Ishikawa (cell line): Measurements from ENCODE around the gene LRFN5.

Experiments used
- CEBPB ChIP-seq: IDR thresholded peaks from 2 replicates; pipeline ENCODE4 v1.6.1; 2012
- CREB1 ChIP-seq: IDR thresholded peaks from 2 replicates; pipeline ENCODE4 v1.6.1; 2012; ENCODE audit warnings: low read depth
- EGR1 ChIP-seq: IDR thresholded peaks from 2 replicates; pipeline ENCODE4 v1.6.1; 2012
- EP300 ChIP-seq: IDR thresholded peaks from 2 replicates; pipeline ENCODE4 v1.6.1; 2012; ENCODE audit warnings: borderline replicate concordance
- FOXM1 ChIP-seq: IDR thresholded peaks from 2 replicates; pipeline ENCODE4 v1.6.1; 2012; ENCODE audit warnings: low read depth, borderline replicate concordance
- NFIC ChIP-seq: IDR thresholded peaks from 2 replicates; pipeline ENCODE4 v1.6.1; 2012
- RAD21 ChIP-seq: IDR thresholded peaks from 2 replicates; pipeline ENCODE4 v1.6.1; 2012; ENCODE audit warnings: low read depth
- TAF1 ChIP-seq: IDR thresholded peaks from 2 replicates; pipeline ENCODE4 v1.6.1; 2012; ENCODE audit warnings: low read depth, mild to moderate bottlenecking
- TCF12 ChIP-seq: IDR thresholded peaks from 2 replicates; pipeline ENCODE4 v1.6.1; 2012; ENCODE audit warnings: low read depth
- TEAD4 ChIP-seq: IDR thresholded peaks from 2 replicates; pipeline ENCODE4 v1.6.1; 2012
- YY1 ChIP-seq: IDR thresholded peaks from 2 replicates; pipeline ENCODE4 v1.6.1; 2012; ENCODE audit warnings: low read depth
- ZBTB7A ChIP-seq: IDR thresholded peaks from 2 replicates; pipeline ENCODE4 v1.6.1; 2012; ENCODE audit warnings: low read depth
- TF ChIP-seq, protein P1 (sequence below): IDR thresholded peaks from 2 replicates; pipeline ENCODE4 v1.6.1; 2012; ENCODE audit warnings: low read depth, mild to moderate bottlenecking
- TF ChIP-seq, protein P2 (sequence below): IDR thresholded peaks from 2 replicates; pipeline ENCODE4 v1.6.1; 2012
- TF ChIP-seq, protein P3 (sequence below): IDR thresholded peaks from 2 replicates; pipeline ENCODE4 v1.6.1; 2012

Gene LRFN5

DNA sequence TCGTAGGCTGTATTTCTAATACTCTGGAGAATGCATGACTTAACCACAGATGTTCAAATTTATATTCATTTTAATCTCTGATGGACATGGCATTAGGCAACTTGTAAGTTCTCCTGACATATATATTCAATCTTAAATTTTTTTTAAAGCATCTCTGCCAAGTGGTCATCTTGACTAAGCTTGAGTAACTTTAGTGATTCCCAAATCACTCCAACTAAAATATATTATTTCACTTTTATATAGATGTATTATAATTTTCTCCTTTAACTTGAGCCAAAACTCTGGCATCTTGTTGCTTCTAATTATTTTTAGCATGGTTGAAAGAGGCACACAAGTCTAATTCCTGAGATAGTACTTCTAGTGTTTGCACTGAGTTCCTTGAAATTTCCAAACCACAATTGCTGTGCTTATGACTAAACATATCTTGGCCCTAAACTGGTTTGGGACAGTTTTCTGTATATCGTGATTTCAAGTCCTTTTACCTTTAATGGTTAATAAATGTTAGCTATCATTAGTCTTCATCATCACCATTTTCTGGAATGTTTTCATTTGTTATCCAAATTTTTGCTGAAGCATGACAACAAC is 8.4 kb downstream of the LRFN5 start:
- TF ChIP-seq, protein P1, sequence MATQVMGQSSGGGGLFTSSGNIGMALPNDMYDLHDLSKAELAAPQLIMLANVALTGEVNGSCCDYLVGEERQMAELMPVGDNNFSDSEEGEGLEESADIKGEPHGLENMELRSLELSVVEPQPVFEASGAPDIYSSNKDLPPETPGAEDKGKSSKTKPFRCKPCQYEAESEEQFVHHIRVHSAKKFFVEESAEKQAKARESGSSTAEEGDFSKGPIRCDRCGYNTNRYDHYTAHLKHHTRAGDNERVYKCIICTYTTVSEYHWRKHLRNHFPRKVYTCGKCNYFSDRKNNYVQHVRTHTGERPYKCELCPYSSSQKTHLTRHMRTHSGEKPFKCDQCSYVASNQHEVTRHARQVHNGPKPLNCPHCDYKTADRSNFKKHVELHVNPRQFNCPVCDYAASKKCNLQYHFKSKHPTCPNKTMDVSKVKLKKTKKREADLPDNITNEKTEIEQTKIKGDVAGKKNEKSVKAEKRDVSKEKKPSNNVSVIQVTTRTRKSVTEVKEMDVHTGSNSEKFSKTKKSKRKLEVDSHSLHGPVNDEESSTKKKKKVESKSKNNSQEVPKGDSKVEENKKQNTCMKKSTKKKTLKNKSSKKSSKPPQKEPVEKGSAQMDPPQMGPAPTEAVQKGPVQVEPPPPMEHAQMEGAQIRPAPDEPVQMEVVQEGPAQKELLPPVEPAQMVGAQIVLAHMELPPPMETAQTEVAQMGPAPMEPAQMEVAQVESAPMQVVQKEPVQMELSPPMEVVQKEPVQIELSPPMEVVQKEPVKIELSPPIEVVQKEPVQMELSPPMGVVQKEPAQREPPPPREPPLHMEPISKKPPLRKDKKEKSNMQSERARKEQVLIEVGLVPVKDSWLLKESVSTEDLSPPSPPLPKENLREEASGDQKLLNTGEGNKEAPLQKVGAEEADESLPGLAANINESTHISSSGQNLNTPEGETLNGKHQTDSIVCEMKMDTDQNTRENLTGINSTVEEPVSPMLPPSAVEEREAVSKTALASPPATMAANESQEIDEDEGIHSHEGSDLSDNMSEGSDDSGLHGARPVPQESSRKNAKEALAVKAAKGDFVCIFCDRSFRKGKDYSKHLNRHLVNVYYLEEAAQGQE = no peak
- TF ChIP-seq TEAD4 (no peak), TCF12 (no peak), CREB1 (no peak), NFIC (no peak), ZBTB7A (no peak), TAF1 (no peak), EP300 (no peak), EGR1 (no peak), RAD21 (no peak), YY1 (no peak), FOXM1 (no peak), CEBPB (no peak)
- TF ChIP-seq, protein P2, sequence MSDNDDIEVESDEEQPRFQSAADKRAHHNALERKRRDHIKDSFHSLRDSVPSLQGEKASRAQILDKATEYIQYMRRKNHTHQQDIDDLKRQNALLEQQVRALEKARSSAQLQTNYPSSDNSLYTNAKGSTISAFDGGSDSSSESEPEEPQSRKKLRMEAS = no peak
- TF ChIP-seq, protein P3, sequence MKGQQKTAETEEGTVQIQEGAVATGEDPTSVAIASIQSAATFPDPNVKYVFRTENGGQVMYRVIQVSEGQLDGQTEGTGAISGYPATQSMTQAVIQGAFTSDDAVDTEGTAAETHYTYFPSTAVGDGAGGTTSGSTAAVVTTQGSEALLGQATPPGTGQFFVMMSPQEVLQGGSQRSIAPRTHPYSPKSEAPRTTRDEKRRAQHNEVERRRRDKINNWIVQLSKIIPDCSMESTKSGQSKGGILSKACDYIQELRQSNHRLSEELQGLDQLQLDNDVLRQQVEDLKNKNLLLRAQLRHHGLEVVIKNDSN = no peak

DNA sequence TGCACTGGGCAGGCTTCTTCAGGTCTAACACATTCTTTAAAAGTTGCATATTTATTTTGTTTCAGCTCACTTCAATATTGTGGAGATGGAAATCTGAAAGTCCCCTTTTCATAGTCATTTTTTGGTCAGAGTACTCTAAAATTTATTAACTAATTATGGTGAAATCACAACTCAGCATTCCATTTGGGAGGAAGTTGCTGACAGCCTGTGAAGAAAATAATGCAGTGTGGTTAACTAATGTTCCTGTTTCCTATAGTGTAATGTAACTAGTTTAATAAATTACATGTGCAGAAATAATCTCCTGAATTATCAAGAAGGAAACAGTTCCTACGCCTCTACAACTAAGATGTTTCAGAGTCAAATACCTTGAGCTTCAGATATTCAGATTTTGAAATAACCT is 17.1 kb downstream of the LRFN5 start:
- TF ChIP-seq CEBPB (no peak), CREB1 (no peak), YY1 (no peak), FOXM1 (no peak), RAD21 (no peak), NFIC (no peak), EP300 (no peak), TEAD4 (no peak), EGR1 (no peak), TAF1 (no peak)
- TF ChIP-seq, protein P1 = no peak
- TF ChIP-seq, protein P3 = no peak
- TF ChIP-seq, protein P2 = no peak

DNA sequence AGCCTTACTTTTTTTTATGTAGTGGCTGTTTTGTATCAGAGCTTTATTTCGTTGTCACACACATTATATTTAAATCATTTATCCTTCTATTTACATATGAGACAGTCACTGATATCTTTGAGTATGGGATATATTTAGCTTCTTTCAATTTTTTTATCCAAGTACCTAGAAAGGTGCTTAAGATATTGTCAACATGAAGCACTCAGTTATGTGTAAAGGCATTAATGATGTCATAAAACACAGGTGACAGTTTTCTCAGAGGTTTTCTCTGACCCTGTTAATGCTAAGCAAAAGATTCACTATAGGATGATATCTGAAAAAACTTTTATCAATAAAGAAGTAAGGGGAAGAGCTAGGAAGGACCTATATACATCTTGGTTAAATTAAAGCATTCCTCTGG is 23.2 kb downstream of the LRFN5 start:
- TF ChIP-seq CREB1 (no peak), RAD21 (no peak), YY1 (no peak), FOXM1 (no peak), TCF12 (no peak), EGR1 (no peak), CEBPB (no peak), EP300 (no peak), TEAD4 (no peak), TAF1 (no peak), NFIC (no peak), ZBTB7A (no peak)
- TF ChIP-seq, protein P2 = no peak
- TF ChIP-seq, protein P1 = no peak
- TF ChIP-seq, protein P3 = no peak

DNA sequence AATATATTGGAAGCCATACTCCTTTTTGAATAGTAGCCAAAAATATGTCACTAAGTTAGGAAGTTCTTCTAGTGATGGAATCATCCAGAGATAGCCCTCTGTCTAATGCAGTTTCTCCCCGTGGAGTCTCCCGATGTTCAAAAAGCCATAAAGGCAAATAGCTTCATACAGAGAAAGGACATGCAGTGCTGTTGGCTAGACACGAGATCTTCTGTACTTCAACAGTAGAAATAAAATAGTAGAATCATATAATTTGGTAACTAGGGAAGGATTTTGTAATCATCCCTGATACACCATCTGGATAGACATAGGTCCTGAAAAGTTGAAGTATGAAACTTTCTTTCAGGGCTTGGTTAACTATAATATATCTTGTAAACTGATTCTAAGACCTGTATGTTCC is 27.6 kb downstream of the LRFN5 start:
- TF ChIP-seq YY1 (no peak), TCF12 (no peak), CEBPB (no peak), RAD21 (no peak), NFIC (no peak), FOXM1 (no peak), CREB1 (no peak), TAF1 (no peak)
